HG02938 (cell line): ENCODE measurements around the gene COX4I2.
"Not testable (repeated sequence)": the region's sequence is repeated elsewhere in the genome, so short reads cannot be mapped to it uniquely, and the experiment has no call there.

ENCODE experiments used
- ATAC-seq: cut with Tn5 transposase; IDR thresholded peaks from one replicate; pipeline ENCODE4 v1.9.1; 2021; ENCODE audit warnings: mild to moderate bottlenecking, moderate library complexity; ENCODE audit not compliant: unreplicated experiment

Gene COX4I2

DNA sequence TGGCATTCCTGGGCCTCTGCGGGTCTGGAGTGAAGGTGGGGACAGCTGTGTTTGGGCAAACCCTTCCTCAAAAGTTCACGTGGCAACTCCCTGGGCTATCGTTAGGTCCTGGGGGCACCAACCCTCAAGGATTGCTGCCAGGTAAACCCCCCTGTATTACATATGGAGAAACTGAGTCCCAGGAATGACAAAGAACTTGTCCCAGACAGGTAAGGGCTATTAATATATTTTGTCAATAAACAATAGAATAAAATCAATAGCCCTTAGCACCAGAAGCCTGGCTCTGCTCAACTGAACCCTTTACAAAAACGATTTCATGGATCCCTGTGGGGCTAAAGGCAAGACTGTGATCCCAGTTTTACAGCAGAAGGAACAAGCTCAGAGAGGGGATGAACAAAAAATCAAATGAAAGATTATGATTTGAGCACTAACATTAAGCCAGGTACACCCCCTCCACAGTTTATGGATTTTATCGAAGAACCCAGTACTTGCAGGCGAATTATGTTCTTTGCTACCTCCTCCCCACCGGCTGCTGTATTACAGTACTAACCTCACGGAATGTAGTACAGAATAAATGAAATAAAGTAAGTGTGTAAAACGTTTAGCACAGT is 30.0 kb upstream of the COX4I2 start:
- no peak for ATAC-seq

DNA sequence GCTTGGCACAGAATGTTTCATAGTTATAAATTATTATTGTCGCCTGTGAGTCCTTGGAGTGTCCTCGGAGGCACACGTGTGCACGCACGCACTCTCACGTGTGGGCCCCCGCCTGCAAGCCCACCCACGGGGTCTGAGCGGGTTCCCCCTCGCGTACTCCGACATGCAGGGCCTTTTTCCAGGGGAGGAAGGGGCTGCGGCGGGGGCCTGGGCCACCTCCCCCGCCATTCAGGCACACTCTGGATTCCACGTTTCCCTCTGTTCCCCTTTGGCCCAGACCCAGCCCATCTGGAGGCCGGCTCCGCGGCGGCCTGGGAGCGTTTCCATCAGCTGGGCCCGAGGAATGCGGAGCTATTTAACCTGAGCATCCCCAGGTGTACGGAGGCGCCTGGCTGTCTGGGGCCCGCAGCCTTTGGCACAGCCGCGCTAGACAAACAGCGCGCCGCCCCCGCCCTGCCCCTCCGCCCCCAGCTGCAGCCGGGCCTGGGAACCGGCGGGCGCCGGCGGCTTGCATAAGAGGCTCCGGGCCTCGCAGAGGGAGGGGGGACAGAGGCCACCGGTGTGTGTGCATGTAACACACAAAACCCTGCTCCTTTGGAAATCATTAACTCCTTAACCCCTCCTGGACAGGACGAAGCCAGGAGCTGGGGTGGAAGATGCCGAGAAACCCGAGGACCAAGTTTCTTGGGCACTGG is 29.3 kb upstream of the COX4I2 start:
- ATAC-seq = no peak

DNA sequence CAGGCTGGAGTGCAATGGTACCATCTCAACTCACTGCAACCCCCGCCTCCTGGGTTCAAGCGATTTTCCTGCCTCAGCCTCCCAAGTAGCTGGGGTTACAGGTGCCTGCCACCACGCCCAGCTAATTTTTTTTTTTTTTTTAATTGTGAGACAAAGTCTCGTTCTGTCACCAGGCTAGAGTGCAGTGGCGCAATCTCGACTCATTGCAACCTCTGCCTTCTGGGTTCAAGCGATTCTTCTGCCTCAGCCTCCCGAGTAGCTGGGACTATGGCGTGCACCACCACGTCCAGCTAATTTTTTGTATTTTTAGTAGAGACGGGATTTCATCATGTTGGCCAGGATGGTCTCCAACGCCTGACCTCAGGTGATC is 25.5 kb upstream of the COX4I2 start:
- not testable (repeated sequence) for ATAC-seq

DNA sequence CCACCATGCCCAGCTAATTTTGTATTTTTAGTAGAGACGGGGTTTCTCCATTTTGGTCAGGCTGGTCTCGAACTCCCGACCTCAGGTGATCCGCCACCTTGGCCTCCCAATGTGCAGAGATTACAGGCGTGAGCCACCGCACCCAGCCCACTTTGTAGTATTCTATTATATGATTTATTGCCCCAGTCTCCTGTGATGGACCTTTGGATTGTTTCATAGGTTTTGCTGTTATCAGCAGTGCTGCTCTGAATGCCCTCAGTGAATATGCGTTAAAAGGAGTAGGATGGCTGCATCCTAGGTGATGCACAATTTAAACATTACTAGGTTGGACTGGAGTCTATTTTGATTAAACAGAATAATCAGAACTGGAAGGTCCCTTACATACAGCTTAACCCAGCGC is 22.3 kb upstream of the COX4I2 start:
- no peak for ATAC-seq

GRCh38 chr20:31617432-31618104 is 20.1 kb upstream of the COX4I2 start:
- no peak for ATAC-seq

GRCh38 chr20:31620246-31620645 is 17.5 kb upstream of the COX4I2 start:
- ATAC-seq = no peak

DNA sequence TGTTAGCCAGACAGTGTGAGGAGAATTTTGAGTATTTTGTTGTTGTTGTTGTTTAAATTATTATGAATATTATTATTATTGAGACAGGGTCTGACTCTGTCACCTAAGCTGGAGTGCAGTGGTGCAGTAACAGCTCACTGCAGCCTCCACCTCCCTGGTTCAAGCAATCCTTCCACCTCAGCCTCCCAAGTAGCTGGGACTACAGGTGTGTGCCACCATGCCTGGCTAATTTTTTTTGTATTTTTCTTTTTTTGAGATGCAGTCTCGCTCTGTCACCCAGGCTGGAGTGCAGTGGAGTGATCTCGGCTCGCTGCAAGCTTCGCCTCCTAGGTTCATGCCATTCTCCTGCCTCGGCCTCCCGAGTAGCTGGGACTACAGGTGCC is 14.6 kb upstream of the COX4I2 start:
- ATAC-seq = not testable (repeated sequence)

GRCh38 chr20:31626534-31626933 is 11.2 kb upstream of the COX4I2 start:
- ATAC-seq = not testable (repeated sequence)

- ATAC-seq = not testable (repeated sequence)
These were observed 9.7 kb upstream of the COX4I2 start for GRCh38 chr20:31628057-31628456.

GRCh38 chr20:31630187-31630790 is 7.4 kb upstream of the COX4I2 start:
- ATAC-seq = no peak

GRCh38 chr20:31632548-31633338 is 5.0 kb upstream of the COX4I2 start:
- no peak for ATAC-seq

GRCh38 chr20:31633339-31633914 is 4.3 kb upstream of the COX4I2 start:
- ATAC-seq = no peak

DNA sequence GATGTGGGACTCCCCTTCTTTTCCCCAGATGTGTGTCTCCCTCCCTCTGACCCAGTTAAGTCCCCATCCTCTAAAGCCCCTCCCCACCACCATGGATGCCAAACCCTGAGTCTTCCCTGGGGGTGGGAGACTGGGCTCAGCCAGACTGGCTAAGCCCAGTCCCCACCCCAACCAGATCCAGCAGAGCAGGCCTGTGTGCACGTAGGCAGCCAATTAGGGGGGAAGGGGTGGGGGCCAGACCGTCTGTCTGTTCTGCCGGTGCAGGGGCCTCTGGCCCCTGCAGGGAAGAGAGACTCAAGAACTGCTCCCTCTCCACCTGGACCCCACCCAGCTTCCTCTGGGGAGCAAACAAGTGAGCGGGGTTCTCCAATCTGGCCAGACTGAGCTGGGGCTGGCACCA is 605 bp downstream of the COX4I2 start:
- ATAC-seq = no peak

DNA sequence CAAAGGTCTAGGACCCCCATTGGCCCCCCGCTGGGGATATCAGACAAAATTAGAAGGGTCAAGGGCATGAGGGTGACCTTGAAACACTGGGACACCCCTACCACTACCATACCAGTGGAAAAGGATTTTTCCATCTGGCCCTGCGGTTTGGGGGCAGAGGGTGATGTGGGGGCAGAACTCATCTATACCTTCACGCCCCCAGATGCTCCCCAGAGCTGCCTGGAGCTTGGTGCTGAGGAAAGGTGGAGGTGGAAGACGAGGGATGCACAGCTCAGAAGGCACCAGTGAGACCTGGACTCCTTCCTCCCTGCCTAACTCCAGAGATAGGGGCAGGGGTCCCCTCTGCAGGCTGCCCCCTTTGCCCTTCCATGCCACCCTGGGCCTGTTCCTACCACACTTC is 1.1 kb downstream of the COX4I2 start:
- no peak for ATAC-seq

DNA sequence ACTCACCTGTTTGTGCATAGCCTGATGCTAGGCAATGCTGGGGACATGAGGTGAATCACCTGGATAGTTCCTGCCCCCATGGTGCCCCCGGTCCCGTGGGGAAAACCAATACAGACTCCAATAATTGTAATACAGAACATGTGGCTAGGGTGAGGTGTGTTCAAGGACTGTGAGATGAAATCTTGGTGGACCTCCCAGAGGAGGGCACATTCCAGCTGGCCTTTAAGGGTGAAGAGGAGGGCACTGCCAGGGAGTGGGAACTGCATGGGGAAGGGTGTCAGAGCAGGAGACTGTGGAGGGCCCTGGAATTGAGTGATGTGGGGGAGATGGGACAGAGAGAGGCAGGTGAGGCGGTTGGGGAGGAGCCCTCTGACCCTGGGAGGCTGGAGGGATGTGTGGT is 2.5 kb downstream of the COX4I2 start:
- no peak for ATAC-seq

GRCh38 chr20:31641391-31641790 is 3.7 kb downstream of the COX4I2 start:
- no peak for ATAC-seq

GRCh38 chr20:31642837-31643236 is 5.1 kb downstream of the COX4I2 start:
- ATAC-seq = no peak

GRCh38 chr20:31643522-31643921 is 5.8 kb downstream of the COX4I2 start:
- ATAC-seq = no peak

GRCh38 chr20:31644701-31645100 is 7.0 kb downstream of the COX4I2 start:
- no peak for ATAC-seq

GRCh38 chr20:31648104-31648503 is 10.4 kb downstream of the COX4I2 start:
- not testable (repeated sequence) for ATAC-seq

GRCh38 chr20:31652917-31653396 is 15.2 kb downstream of the COX4I2 start:
- ATAC-seq = no peak
